ENCODE measurements around the gene TMEM250.

- TF ChIP-seq, protein P1, sequence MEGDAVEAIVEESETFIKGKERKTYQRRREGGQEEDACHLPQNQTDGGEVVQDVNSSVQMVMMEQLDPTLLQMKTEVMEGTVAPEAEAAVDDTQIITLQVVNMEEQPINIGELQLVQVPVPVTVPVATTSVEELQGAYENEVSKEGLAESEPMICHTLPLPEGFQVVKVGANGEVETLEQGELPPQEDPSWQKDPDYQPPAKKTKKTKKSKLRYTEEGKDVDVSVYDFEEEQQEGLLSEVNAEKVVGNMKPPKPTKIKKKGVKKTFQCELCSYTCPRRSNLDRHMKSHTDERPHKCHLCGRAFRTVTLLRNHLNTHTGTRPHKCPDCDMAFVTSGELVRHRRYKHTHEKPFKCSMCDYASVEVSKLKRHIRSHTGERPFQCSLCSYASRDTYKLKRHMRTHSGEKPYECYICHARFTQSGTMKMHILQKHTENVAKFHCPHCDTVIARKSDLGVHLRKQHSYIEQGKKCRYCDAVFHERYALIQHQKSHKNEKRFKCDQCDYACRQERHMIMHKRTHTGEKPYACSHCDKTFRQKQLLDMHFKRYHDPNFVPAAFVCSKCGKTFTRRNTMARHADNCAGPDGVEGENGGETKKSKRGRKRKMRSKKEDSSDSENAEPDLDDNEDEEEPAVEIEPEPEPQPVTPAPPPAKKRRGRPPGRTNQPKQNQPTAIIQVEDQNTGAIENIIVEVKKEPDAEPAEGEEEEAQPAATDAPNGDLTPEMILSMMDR (IDR thresholded peaks at IDR 0.05): no peak
- no peak for TF ChIP-seq POLR2A (IDR thresholded peaks at IDR 0.05)
These were observed 30.2 kb downstream of the TMEM250 start for GRCh38 chr9:136088481-136088938.
